ENCODE results near the gene DHRS1. TPM values are rescaled to one million over a fixed set of nuclear protein-coding genes. Genes with fewer than 3 reads are reported as not detected.

DHRS1 gene
- polyA plus RNA-seq, 2 of the 4 experiments (the other 2 are of a cell fraction) = 15.1 to 17.4 TPM

GRCh38 chr14:24262821-24263733 lies 36.5 kb downstream of the DHRS1 start, which contains the start of gene TGM1:
TGM1 (minus strand) TSS chr14:24263177; CDS start chr14:24262352, 825 bp downstream.
- Histone ChIP-seq H3K27ac (no peak within 1 kb of the TSS), H3K9me3 (no peaks in the 10 kb centered on the region), H3K4me3 (no peak within 1 kb of the TSS), H3K4me1 (peaks cover 8% of the 10 kb centered on the region), H3K4me2 (no peak within 1 kb of the TSS)
- DNase-seq (ENCODE audit: low read depth in 1 of 2, low spot score in 1 of 2) (no peak), ATAC-seq (peak in 1 of 2 experiments; percentile 32; a peak in 1 of 6 replicates), FAIRE-seq (no peak)
- 82% methylated on average over 13 of the region's 14 CpGs for WGBS (ENCODE audit: missing lambda C conversion rate)
- ChIA-PET POLR2A (no interaction called here), CTCF (interaction anchor here (0.8 to 34.0 kb wide), 7 partner anchors 8 to 40 kb away, joined by 3 to 469 read pairs (median 4); partner anchors contain the start of genes CIDEB, DHRS1, LTB4R and LTB4R2)
- TF ChIP-seq HEYL (CRISPR knock-in tag; IDR thresholded peaks at IDR 0.05) (no peak), ZFP36 (IDR thresholded peaks at IDR 0.05; ENCODE audit: borderline replicate concordance, partially characterized antibody) (no peak), JUNB (IDR thresholded peaks at IDR 0.05) (no peak), FOXS1 (CRISPR knock-in tag; IDR thresholded peaks at IDR 0.05) (no peak), CHD4 (IDR thresholded peaks at IDR 0.05; ENCODE audit: borderline replicate concordance) (no peak), EHF (CRISPR knock-in tag; IDR thresholded peaks at IDR 0.05) (no peak), HMGXB4 (CRISPR knock-in tag; IDR thresholded peaks at IDR 0.05; ENCODE audit: borderline replicate concordance) (no peak), TFCP2L1 (CRISPR knock-in tag; IDR thresholded peaks at IDR 0.05) (no peak), PHF8 (IDR thresholded peaks at IDR 0.05; ENCODE audit: borderline replicate concordance, low read depth) (no peak), HOXB13 (CRISPR knock-in tag; IDR thresholded peaks at IDR 0.05; ENCODE audit: low read depth) (no peak), POLR2A (IDR thresholded peaks at IDR 0.05; ENCODE audit: low read length) (no peak), CTCF (IDR thresholded peaks at IDR 0.05) (no peak)
- TF ChIP-seq, protein P1, sequence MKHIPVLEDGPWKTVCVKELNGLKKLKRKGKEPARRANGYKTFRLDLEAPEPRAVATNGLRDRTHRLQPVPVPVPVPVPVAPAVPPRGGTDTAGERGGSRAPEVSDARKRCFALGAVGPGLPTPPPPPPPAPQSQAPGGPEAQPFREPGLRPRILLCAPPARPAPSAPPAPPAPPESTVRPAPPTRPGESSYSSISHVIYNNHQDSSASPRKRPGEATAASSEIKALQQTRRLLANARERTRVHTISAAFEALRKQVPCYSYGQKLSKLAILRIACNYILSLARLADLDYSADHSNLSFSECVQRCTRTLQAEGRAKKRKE (CRISPR knock-in tag; IDR thresholded peaks at IDR 0.05; ENCODE audit: low read depth) = no peak

GRCh38 chr14:24261969-24262327 lies 37.6 kb downstream of the DHRS1 start:
- ATAC-seq (no peak), FAIRE-seq (no peak), DNase-seq (ENCODE audit: low read depth in 1 of 2, low spot score in 1 of 2) (no peak)
- ChIA-PET CTCF (interaction anchor here (1.3 to 34.0 kb wide), 6 partner anchors 9 to 41 kb away, joined by 4 to 469 read pairs (median 8); partner anchors contain the start of genes CIDEB, DHRS1, LTB4R and LTB4R2), POLR2A (interaction anchor here (2.0 kb wide), 1 partner anchor 9 kb away, joined by 12 read pairs; the partner anchor contains the start of gene RABGGTA)
- Histone ChIP-seq H3K4me1 (peaks cover 8% of the 10 kb centered on the region), H3K27ac (no peak overlapping the region), H3K4me2 (no peak overlapping the region), H3K4me3 (no peak overlapping the region), H3K9me3 (no peaks in the 10 kb centered on the region)
- WGBS (ENCODE audit: missing lambda C conversion rate) = 83% methylated on average over 12 of the region's 19 CpGs
- TF ChIP-seq EP300 (IDR thresholded peaks at IDR 0.05) = no peak
- no peak for TF ChIP-seq PBX3 (IDR thresholded peaks at IDR 0.05)
- TF ChIP-seq USF2 (IDR thresholded peaks at IDR 0.05) = no peak
- TF ChIP-seq BHLHE40 (IDR thresholded peaks at IDR 0.05; ENCODE audit: low read depth, low read length) = no peak
- no peak for TF ChIP-seq FOXS1 (CRISPR knock-in tag; IDR thresholded peaks at IDR 0.05)
- TF ChIP-seq GATA3 (IDR thresholded peaks at IDR 0.05; ENCODE audit: borderline replicate concordance) = no peak
- no peak for TF ChIP-seq CTCF (IDR thresholded peaks at IDR 0.05)
- no peak for TF ChIP-seq BCL3 (IDR thresholded peaks at IDR 0.05)
- no peak for TF ChIP-seq NR3C1 (IDR thresholded peaks at IDR 0.05)
- no peak for TF ChIP-seq CBX2 (IDR thresholded peaks at IDR 0.05; ENCODE audit: borderline replicate concordance, low read depth)
- TF ChIP-seq KDM1A (IDR thresholded peaks at IDR 0.05; ENCODE audit: low read depth) = no peak
- TF ChIP-seq RCOR1 (IDR thresholded peaks at IDR 0.05; ENCODE audit: low read depth, low read length) = no peak
- no peak for TF ChIP-seq PHF8 (IDR thresholded peaks at IDR 0.05; ENCODE audit: borderline replicate concordance, low read depth)
- no peak for TF ChIP-seq EHMT2 (IDR thresholded peaks at IDR 0.05; ENCODE audit: low read depth)

Data from A549 (cell line).